Measurements from ENCODE around the gene P4HTM.

Gene P4HTM

DNA sequence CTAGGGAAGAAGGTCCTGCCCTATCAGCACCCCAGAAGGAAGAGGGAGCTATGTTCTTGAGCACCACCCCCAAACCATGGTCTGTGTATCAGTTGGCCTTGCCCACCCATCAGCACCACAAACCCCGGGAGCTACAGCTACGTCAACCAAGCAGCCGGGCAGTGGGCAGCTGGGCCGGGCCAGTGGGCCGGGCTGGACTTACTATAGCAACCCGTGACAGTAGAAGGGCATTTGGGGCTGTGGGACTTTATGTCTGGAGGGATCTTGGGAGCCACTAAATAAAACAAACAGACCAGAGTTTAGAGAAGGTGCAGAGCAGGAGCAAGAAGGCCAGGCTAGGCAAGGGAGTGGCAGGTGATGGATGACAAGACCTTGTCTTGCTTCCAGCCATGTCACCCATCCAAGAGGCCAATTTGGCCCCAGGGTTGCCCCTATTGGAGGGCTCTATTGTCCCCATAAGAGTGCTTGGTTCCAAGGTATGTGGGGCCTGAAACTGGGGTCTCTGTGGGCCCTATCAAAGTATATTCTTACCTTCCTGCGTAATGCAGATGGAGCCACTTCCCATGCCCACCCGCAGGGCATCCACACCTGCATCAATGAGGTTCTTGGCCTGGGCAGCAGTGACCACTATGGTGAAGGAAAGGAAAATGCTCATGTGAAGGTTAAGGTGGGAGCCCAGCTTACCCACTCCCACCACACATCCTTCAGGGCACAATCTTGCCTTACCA is 35.9 kb downstream of the P4HTM start:
- DNase-seq = no peak

GRCh38 chr3:49026536-49026935 is 36.5 kb downstream of the P4HTM start:
- DNase-seq = no peak

DNA sequence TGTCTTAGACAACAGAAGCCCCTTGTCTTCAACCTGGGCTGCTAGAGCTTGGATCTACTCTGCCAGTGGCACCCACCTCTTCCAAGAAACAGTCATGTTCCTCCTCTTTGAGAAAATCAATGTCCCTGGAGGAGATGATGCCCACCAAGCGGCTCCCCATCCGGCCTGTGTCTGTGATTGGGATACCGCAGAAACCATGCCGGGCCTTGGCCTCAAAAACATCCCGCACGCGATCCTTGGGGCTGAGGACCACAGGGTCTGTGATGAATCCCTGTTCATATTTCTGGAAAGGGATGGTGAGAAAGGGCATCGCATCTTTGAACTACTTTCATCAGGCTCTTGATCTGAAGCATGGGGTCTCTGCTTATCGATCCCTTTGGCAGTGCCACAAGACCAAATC is 37.6 kb downstream of the P4HTM start:
- no peak for DNase-seq

GRCh38 chr3:49028298-49028672 is 38.2 kb downstream of the P4HTM start:
- DNase-seq = no peak

DNA sequence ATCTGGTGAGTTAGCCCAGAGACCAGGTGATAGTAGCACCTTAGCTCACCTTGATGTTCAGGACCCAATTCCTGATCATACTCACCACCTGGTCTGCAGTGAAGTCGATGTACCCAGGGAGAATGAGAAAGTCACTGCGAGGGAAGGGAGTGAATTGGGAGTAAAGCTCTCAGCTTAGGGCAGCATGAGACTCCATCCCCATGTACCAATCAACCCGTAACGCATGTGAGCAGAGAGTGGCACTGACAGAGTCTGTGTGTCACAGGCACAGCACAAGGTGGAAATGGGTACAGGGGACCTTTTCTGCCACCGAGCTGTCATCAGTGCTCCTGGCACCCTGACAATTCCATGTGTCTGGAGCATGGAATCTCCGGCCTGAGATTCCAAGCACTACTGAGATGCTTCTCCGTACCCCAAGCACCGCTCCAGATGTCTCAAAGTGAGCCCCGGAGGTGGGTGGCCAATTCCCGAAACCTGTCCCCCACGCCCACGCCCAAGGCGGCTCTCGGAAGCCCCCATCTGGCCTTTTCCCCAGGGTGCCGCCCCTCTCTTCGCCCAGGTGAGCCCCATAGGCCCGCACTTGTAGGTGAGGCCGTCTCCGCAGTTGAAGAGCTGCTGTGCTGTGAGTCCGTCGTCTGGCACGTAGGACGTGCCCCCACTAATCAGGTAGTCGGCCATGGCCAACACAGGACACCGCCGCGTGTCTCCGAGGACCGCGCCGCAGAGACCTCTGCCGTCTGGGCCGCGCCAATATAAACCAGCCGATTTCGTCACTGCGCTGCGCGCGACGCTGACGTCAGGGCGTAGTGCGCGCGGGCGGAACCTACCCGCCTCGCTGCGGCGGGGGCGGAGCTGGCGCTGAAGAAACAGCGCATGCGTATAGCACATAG is 38.9 kb downstream of the P4HTM start, which contains the start of gene IMPDH2:
Gene IMPDH2 (minus strand): TSS at position 726 of the 890 bp plus-strand sequence. CDS start 48 bp downstream, at position 678.
- peak; percentile 90 for DNase-seq

GRCh38 chr3:49029563-49029884 is 39.5 kb downstream of the P4HTM start:
- no peak for DNase-seq

DNA sequence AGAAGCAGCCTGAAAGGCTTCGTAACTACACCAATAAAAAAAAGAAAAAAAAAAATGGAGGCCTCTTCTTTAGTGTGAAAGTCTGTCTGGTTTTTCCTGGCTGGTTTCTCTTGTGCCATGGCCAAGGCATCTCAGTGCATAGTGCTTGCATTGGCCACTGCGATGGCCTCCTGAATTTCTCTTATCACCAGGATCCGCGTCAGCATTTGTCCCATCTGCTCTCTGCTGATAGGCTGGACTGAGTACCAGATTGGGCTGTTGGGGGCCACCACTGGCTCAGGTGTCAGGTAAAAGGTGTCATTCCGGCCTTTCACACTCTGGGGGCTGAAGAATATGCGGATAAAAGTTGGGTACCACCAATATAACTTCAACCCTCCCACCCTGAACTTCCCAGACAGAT is 40.3 kb downstream of the P4HTM start:
- DNase-seq = no peak

GRCh38 chr3:49032646-49033304 is 42.7 kb downstream of the P4HTM start:
- no peak for DNase-seq

DNA sequence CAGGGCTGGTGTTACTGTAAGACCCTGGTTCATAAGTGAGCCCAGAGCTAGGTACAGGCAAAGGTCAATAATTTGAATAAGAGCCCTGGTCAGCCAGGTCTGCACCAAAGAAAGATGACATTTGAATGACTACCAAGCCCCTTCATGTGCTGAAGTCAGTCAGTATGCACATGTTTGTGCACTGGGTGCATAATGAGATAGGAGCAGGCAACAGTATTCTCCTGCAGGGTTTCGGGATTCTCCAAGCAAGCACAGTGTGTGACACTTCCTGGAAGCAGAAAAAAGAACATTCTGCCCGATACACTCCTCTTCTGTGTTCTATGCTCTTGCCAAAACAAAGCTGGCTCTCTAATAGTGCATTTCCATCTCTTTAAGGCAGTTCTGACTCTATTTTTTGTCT is 44.6 kb downstream of the P4HTM start:
- no peak for DNase-seq

DNA sequence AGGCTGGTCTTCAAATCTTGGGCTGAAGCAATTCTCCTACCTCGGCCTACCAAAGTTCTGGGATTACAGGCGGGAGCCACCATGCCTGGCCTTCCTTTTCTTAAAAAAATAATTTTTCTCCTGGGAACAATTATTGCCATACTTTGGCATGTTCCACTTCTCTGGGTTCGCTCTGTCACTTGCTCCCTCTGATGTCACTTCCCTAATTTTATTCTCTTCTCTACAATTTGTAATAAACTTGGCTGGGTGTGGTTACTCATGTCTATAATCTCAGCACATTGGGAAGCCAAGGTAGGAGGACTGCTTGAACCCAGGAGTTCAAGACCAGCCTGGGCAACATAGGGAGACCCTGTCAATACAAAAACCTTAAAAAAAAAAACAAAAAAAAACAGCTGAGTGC is 45.2 kb downstream of the P4HTM start:
- no peak for DNase-seq

DNA sequence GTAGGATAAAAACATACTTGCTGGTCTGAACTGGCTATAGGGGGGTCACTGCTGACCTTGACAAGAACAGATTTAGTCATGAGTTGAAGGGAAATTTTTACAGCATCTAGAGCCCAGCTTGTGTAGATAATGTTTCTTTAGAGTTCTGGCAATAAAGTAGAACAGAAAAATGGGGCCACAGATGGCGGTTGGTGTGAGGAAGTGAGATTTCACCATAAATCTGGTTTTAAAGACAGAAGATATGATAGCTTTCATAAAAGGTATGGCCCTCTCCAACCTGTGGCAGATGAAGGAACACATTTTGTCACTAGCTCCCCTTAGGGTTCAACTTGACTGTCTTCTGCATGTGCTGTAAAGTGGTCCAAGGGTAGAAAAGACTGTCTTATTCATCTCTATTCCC is 63.5 kb downstream of the P4HTM start:
- DNase-seq = no peak

- DNase-seq = no peak
These were observed 64.4 kb downstream of the P4HTM start for GRCh38 chr3:49054344-49054862.

Measured in effector CD8-positive, alpha-beta T cell (primary cell).